GM12878 (cell line): ENCODE results near the gene C5. TPM values are rescaled to one million over a fixed set of nuclear protein-coding genes. Genes with fewer than 3 reads are reported as not detected.

Experiments used
- BCLAF1 ChIP-seq: fragments of 450-650 bp; IDR thresholded peaks from 2 replicates; pipeline ENCODE4 v1.6.1; 2017; ENCODE audit warnings: antibody characterized with exemption, mild to moderate bottlenecking, moderate library complexity
- HDAC2 ChIP-seq: fragments of 200-600 bp; sonication (generic); IDR thresholded peaks from 2 replicates; pipeline ENCODE4 v1.6.1; 2017
- MTA3 ChIP-seq: IDR thresholded peaks from 2 replicates; pipeline ENCODE4 v1.6.1; 2012; ENCODE audit warnings: low read length, inconsistent platforms, borderline replicate concordance
- SMC3 ChIP-seq: IDR thresholded peaks from 2 replicates; pipeline ENCODE4 v1.6.1; 2011; ENCODE audit warnings: low read length, improper control_type of control experiment, borderline replicate concordance
- TCF3 ChIP-seq: IDR thresholded peaks from 2 replicates; pipeline ENCODE4 v1.6.1; 2012; ENCODE audit warnings: low read depth, mild to moderate bottlenecking, low read length, borderline replicate concordance; ENCODE audit not compliant: insufficient read depth
- ZBED1 ChIP-seq: IDR thresholded peaks from 2 replicates; pipeline ENCODE4 v1.6.1; 2016; ENCODE audit warnings: borderline replicate concordance
- ZZZ3 ChIP-seq: IDR thresholded peaks from 2 replicates; pipeline ENCODE4 v1.6.1; 2011; ENCODE audit warnings: low read depth; ENCODE audit not compliant: control insufficient read depth, insufficient read length
- polyA plus RNA-seq, 11 experiments: library from polyadenylated mRNA; depleted of rRNA in 4 of 11; unstranded in 6 of 11; stranded (reverse) in 5 of 11; fragments of >200 nt; fragmentation: Nextera tagmentation in 4 of 11; fragmentation: Illumina TruSeq in 1 of 11; extraction: Ambion mirVana in 4 of 11; extraction: Trizol in 1 of 11; gene quantifications; 1 replicate in 1 of 11; 2 replicates in 10 of 11; pipeline versions ENCODE4 v1.2.1 to v1.2.3, GENCODE V29; 2011 to 2016; ENCODE audit warnings: inconsistent platforms in 2 of 11, missing spikeins in 2 of 11, low read depth in 1 of 11
- total RNA-seq, 4 experiments: library from RNA; depleted of rRNA in 3 of 4; stranded (reverse); fragments of >200 nt in 3 of 4; fragmentation: Illumina TruSeq in 1 of 4; extraction: Trizol in 1 of 4; gene quantifications; 2 replicates each; pipeline versions ENCODE4 v1.2.1 to v1.2.3, GENCODE V29; 2013 to 2021

C5 gene
- total and polyA plus RNA-seq, 10 of the 15 experiments (the other 5 are each of a cell fraction or from before 2014, with no cell fraction given) = 0.39 to 2.2 (median 1.2) TPM

- no peak for TF ChIP-seq BCLAF1
- peak; percentile 76; the same call in 1 of the 2 replicates for TF ChIP-seq ZBED1
- TF ChIP-seq ZZZ3 = no peak
- TF ChIP-seq HDAC2 = no peak
- no peak for TF ChIP-seq SMC3
- TF ChIP-seq MTA3 = peak; percentile 84
- no peak for TF ChIP-seq TCF3
These were observed 147.2 kb downstream of the C5 start (continued) for GRCh38 chr9:120902569-120903535.

Other genes with a start within 250 kb of the C5 start
- gene PSMD5, start 207.4 kb downstream of the C5 start, total RNA-seq (2014; rRNA removed) = 19.9 and 20.8 TPM in 2 replicates
- gene PSMD5, start 207.4 kb downstream of the C5 start, total RNA-seq (2014; rRNA removed; fragmentation: Illumina TruSeq; extraction: Trizol) = 20.9 and 23.1 TPM in 2 replicates
- 34.4 and 47.7 TPM in 2 replicates for gene PSMD5, start 207.4 kb downstream of the C5 start, total RNA-seq (2021)
- gene PSMD5, start 207.4 kb downstream of the C5 start, polyA plus RNA-seq (2011; rRNA removed) = 19.0 and 26.6 TPM in 2 replicates
- 31.8 and 41.4 TPM in 2 replicates for gene PSMD5, start 207.4 kb downstream of the C5 start, polyA plus RNA-seq (2014; fragmentation: Illumina TruSeq; extraction: Trizol)
- 10 to 100 TPM in 1 of 2 experiments, 1 to 10 TPM in 1; 8.8 to 11.4 TPM for gene PSMD5, start 207.4 kb downstream of the C5 start, polyA plus RNA-seq (2014; fragmentation: Nextera tagmentation; extraction: Ambion mirVana)
- gene PSMD5, start 207.4 kb downstream of the C5 start, polyA plus RNA-seq (2014; rRNA removed) = 21.6 and 27.1 TPM in 2 replicates
- gene PSMD5, start 207.4 kb downstream of the C5 start, polyA plus RNA-seq (2016; fragmentation: Nextera tagmentation; extraction: Ambion mirVana) = 10 to 100 TPM; 35.9 to 40.4 TPM
- 74.9 and 81.1 TPM in 2 replicates for gene PHF19, start 173.1 kb downstream of the C5 start, total RNA-seq (2014; rRNA removed)
- gene PHF19, start 173.1 kb downstream of the C5 start, total RNA-seq (2014; rRNA removed; fragmentation: Illumina TruSeq; extraction: Trizol) = 63.1 and 74.8 TPM in 2 replicates
- gene PHF19, start 173.1 kb downstream of the C5 start, total RNA-seq (2021) = 116 and 133 TPM in 2 replicates
- 45.5 and 71.1 TPM in 2 replicates for gene PHF19, start 173.1 kb downstream of the C5 start, polyA plus RNA-seq (2011; rRNA removed)
- 64.7 and 94.2 TPM in 2 replicates for gene PHF19, start 173.1 kb downstream of the C5 start, polyA plus RNA-seq (2014; fragmentation: Illumina TruSeq; extraction: Trizol)
- 10 to 100 TPM; 26.0 to 50.2 TPM for gene PHF19, start 173.1 kb downstream of the C5 start, polyA plus RNA-seq (2014; fragmentation: Nextera tagmentation; extraction: Ambion mirVana)
- 98.6 and 106 TPM in 2 replicates for gene PHF19, start 173.1 kb downstream of the C5 start, polyA plus RNA-seq (2014; rRNA removed)
- 100 to 1,000 TPM in 1 of 2 experiments, 10 to 100 TPM in 1; 97.9 to 113 TPM for gene PHF19, start 173.1 kb downstream of the C5 start, polyA plus RNA-seq (2016; fragmentation: Nextera tagmentation; extraction: Ambion mirVana)
- 144 and 153 TPM in 2 replicates for gene TRAF1, start 123.5 kb downstream of the C5 start, total RNA-seq (2014; rRNA removed)
- gene TRAF1, start 123.5 kb downstream of the C5 start, total RNA-seq (2014; rRNA removed; fragmentation: Illumina TruSeq; extraction: Trizol) = 111 and 116 TPM in 2 replicates
- gene TRAF1, start 123.5 kb downstream of the C5 start, total RNA-seq (2021) = 163 and 164 TPM in 2 replicates
- 106 and 147 TPM in 2 replicates for gene TRAF1, start 123.5 kb downstream of the C5 start, polyA plus RNA-seq (2011; rRNA removed)
- 82.8 and 140 TPM in 2 replicates for gene TRAF1, start 123.5 kb downstream of the C5 start, polyA plus RNA-seq (2014; fragmentation: Illumina TruSeq; extraction: Trizol)
- gene TRAF1, start 123.5 kb downstream of the C5 start, polyA plus RNA-seq (2014; fragmentation: Nextera tagmentation; extraction: Ambion mirVana) = 10 to 100 TPM; 13.8 to 16.6 TPM
- gene TRAF1, start 123.5 kb downstream of the C5 start, polyA plus RNA-seq (2014; rRNA removed) = 153 and 156 TPM in 2 replicates
- 10 to 100 TPM; 69.6 to 79.5 TPM for gene TRAF1, start 123.5 kb downstream of the C5 start, polyA plus RNA-seq (2016; fragmentation: Nextera tagmentation; extraction: Ambion mirVana)
- gene CNTRL, start 24.7 kb upstream of the C5 start, total RNA-seq (2014; rRNA removed) = 34.3 and 37.5 TPM in 2 replicates
- 65.4 and 66.3 TPM in 2 replicates for gene CNTRL, start 24.7 kb upstream of the C5 start, total RNA-seq (2014; rRNA removed; fragmentation: Illumina TruSeq; extraction: Trizol)
- gene CNTRL, start 24.7 kb upstream of the C5 start, total RNA-seq (2021) = 48.2 and 50.8 TPM in 2 replicates
- 59.0 and 81.7 TPM in 2 replicates for gene CNTRL, start 24.7 kb upstream of the C5 start, polyA plus RNA-seq (2011; rRNA removed)
- gene CNTRL, start 24.7 kb upstream of the C5 start, polyA plus RNA-seq (2014; fragmentation: Illumina TruSeq; extraction: Trizol) = 53.9 and 66.5 TPM in 2 replicates
- 10 to 100 TPM; 20.0 to 22.0 TPM for gene CNTRL, start 24.7 kb upstream of the C5 start, polyA plus RNA-seq (2014; fragmentation: Nextera tagmentation; extraction: Ambion mirVana)
- 27.2 and 32.1 TPM in 2 replicates for gene CNTRL, start 24.7 kb upstream of the C5 start, polyA plus RNA-seq (2014; rRNA removed)
- gene CNTRL, start 24.7 kb upstream of the C5 start, polyA plus RNA-seq (2016; fragmentation: Nextera tagmentation; extraction: Ambion mirVana) = 10 to 100 TPM; 37.3 to 40.2 TPM
- gene RAB14, start 151.6 kb upstream of the C5 start, total RNA-seq (2014; rRNA removed) = 16.9 and 21.0 TPM in 2 replicates
- gene RAB14, start 151.6 kb upstream of the C5 start, total RNA-seq (2014; rRNA removed; fragmentation: Illumina TruSeq; extraction: Trizol) = 24.9 and 25.7 TPM in 2 replicates
- gene RAB14, start 151.6 kb upstream of the C5 start, total RNA-seq (2021) = 46.7 and 51.1 TPM in 2 replicates
- 23.7 and 32.9 TPM in 2 replicates for gene RAB14, start 151.6 kb upstream of the C5 start, polyA plus RNA-seq (2011; rRNA removed)
- gene RAB14, start 151.6 kb upstream of the C5 start, polyA plus RNA-seq (2014; fragmentation: Illumina TruSeq; extraction: Trizol) = 40.8 and 48.7 TPM in 2 replicates
- gene RAB14, start 151.6 kb upstream of the C5 start, polyA plus RNA-seq (2014; fragmentation: Nextera tagmentation; extraction: Ambion mirVana) = 10 to 100 TPM; 21.3 to 26.0 TPM
- gene RAB14, start 151.6 kb upstream of the C5 start, polyA plus RNA-seq (2014; rRNA removed) = 15.2 and 16.7 TPM in 2 replicates
- gene RAB14, start 151.6 kb upstream of the C5 start, polyA plus RNA-seq (2016; fragmentation: Nextera tagmentation; extraction: Ambion mirVana) = 10 to 100 TPM; 57.4 to 59.9 TPM
- 6.3 and 8.1 TPM in 2 replicates for gene GSN, start 217.9 kb upstream of the C5 start, total RNA-seq (2014; rRNA removed)
- gene GSN, start 217.9 kb upstream of the C5 start, total RNA-seq (2014; rRNA removed; fragmentation: Illumina TruSeq; extraction: Trizol) = 5.1 and 5.9 TPM in 2 replicates
- 6.5 and 7.7 TPM in 2 replicates for gene GSN, start 217.9 kb upstream of the C5 start, total RNA-seq (2021)
- gene GSN, start 217.9 kb upstream of the C5 start, polyA plus RNA-seq (2011; rRNA removed) = 6.1 and 7.8 TPM in 2 replicates
- 3.9 and 6.5 TPM in 2 replicates for gene GSN, start 217.9 kb upstream of the C5 start, polyA plus RNA-seq (2014; fragmentation: Illumina TruSeq; extraction: Trizol)
- under 1 TPM; 0.66 to 0.84 TPM for gene GSN, start 217.9 kb upstream of the C5 start, polyA plus RNA-seq (2014; fragmentation: Nextera tagmentation; extraction: Ambion mirVana)
- 9.2 and 9.8 TPM in 2 replicates for gene GSN, start 217.9 kb upstream of the C5 start, polyA plus RNA-seq (2014; rRNA removed)
- gene GSN, start 217.9 kb upstream of the C5 start, polyA plus RNA-seq (2016; fragmentation: Nextera tagmentation; extraction: Ambion mirVana) = 1 to 10 TPM; 5.2 to 6.1 TPM